ENCODE results near the gene RHBDF2.

DNA sequence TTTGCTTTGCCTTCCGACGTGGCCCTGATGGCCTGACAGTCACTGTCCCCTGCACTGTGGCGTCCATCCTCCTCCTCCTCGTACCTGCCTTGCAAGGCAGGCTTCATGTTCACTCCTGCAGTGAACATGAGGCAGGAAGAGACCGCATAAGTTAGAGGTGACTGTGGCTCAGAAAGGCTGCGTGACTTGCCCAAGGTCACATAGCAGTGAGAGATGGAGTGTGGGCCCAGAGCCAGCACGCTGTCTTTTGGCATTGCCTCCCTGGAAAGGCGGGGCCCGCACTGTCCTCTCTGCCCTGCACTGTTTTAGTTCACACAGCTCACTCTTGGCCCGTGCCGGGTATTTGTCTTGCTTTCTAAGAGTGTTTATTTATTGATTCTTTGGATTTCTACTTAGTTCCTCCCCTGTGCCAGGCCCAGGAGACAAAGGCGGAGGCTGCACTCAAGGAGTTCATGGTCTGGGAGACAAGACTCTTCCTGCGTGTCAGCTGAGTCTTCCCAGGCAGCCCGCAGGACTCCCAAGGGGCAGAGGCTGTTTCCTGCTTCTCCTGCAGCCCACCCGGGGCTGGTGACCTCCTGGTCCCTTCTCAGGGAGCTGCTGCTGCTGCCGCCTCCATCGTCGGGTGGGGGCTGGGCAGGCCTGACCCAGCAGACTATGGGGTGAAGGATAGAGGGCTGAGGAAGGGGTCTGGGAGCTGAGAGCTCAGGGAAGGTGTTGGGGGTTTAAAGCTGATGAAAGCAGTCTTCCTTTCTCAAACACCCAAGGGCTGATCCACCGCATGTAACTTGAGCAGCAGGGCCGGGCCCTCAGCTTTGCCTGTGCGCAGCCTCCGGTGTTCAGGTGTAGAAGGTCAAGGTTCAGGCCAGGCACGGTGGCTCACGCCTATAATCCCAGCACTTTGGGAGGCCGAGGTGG lies 23.6 kb upstream of the RHBDF2 start:
- TF ChIP-seq, protein P1, sequence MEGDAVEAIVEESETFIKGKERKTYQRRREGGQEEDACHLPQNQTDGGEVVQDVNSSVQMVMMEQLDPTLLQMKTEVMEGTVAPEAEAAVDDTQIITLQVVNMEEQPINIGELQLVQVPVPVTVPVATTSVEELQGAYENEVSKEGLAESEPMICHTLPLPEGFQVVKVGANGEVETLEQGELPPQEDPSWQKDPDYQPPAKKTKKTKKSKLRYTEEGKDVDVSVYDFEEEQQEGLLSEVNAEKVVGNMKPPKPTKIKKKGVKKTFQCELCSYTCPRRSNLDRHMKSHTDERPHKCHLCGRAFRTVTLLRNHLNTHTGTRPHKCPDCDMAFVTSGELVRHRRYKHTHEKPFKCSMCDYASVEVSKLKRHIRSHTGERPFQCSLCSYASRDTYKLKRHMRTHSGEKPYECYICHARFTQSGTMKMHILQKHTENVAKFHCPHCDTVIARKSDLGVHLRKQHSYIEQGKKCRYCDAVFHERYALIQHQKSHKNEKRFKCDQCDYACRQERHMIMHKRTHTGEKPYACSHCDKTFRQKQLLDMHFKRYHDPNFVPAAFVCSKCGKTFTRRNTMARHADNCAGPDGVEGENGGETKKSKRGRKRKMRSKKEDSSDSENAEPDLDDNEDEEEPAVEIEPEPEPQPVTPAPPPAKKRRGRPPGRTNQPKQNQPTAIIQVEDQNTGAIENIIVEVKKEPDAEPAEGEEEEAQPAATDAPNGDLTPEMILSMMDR (IDR thresholded peaks at IDR 0.05): no peak
- TF ChIP-seq POLR2A (IDR thresholded peaks at IDR 0.05): no peak
